ENCODE measurements around the gene HGD. TPM values are rescaled to one million over a fixed set of nuclear protein-coding genes. Genes with fewer than 3 reads are reported as not detected.

The HGD gene
- total RNA-seq, 1 experiment from 2014 or later = 0.33 TPM

GRCh38 chr3:120688121-120688520, 6.1 kb upstream of the HGD start:
- no peak overlapping the region for H3K27ac Mint-ChIP-seq
- H3K4me1 Mint-ChIP-seq = peaks cover 14 to 19% of the 10 kb centered on the region in 2 experiments
- no peak overlapping the region for H2BK15ac ChIP-seq (ENCODE audit: low read depth, low read length)
- no peak overlapping the region for H2AFZ ChIP-seq (ENCODE audit: low read length)
- H2BK20ac ChIP-seq (ENCODE audit: low read depth, low read length, poor library complexity, severe bottlenecking) = no peak overlapping the region
- no peaks in the 10 kb centered on the region for H3K79me1 ChIP-seq (ENCODE audit: insufficient read depth, low read depth, low read length, poor library complexity, severe bottlenecking)
- no peak overlapping the region for H3K9ac ChIP-seq (ENCODE audit: extremely low read depth, insufficient read length, low read length)
- H4K91ac ChIP-seq (ENCODE audit: insufficient read length, low read depth, low read length) = no peak overlapping the region
- no peaks in the 10 kb centered on the region for H3K79me2 ChIP-seq (ENCODE audit: insufficient read depth, low read length)
- no peak overlapping the region for H2BK5ac ChIP-seq (ENCODE audit: insufficient read length, low read length)
- no peak overlapping the region for H3K23ac ChIP-seq (ENCODE audit: insufficient read length, low read depth, low read length)
- no peak overlapping the region for H3K4me3 Mint-ChIP-seq
- H3K18ac ChIP-seq (ENCODE audit: insufficient read length, low read depth, low read length) = no peak overlapping the region
- H4K5ac ChIP-seq (ENCODE audit: insufficient read length, low read depth, low read length) = no peak overlapping the region
- no peak for DNase-seq
- H3K36me3 Mint-ChIP-seq (ENCODE audit: insufficient read depth in 1 of 3, low read depth in 3 of 3) = peaks cover 2 to 15% (median 12%) of the 10 kb centered on the region in 3 experiments; a peak in 5 of 7 replicates
- H2BK12ac ChIP-seq (ENCODE audit: insufficient read length, low read depth, low read length) = no peak overlapping the region
- H3K9me3 ChIP-seq (ENCODE audit: control insufficient read depth, low read depth, low read length) = no peaks in the 10 kb centered on the region
- no peak overlapping the region for H3K14ac ChIP-seq (ENCODE audit: insufficient read depth, low read length)
- no peak for TF ChIP-seq CTCF (conservative IDR thresholded peaks at IDR 0.05)
- no peak overlapping the region for H3K4me2 ChIP-seq (ENCODE audit: insufficient read depth, insufficient read length, low read length)
- no peak overlapping the region for H3T11ph ChIP-seq (ENCODE audit: low read length)
- H4K20me1 ChIP-seq (ENCODE audit: control insufficient read depth, insufficient read depth, insufficient read length) = no peaks in the 10 kb centered on the region
- no peaks in the 10 kb centered on the region for H3K27me3 ChIP-seq (ENCODE audit: insufficient read depth, low read length)
- H3K27ac ChIP-seq (ENCODE audit: insufficient read length, low read depth, low read length) = no peak overlapping the region
- no peaks in the 10 kb centered on the region for H3K23me2 ChIP-seq (ENCODE audit: insufficient read length, low read depth, low read length, poor library complexity, severe bottlenecking)
- no peak overlapping the region for H3K56ac ChIP-seq (ENCODE audit: insufficient read length, low read depth, low read length)
- H3K27me3 Mint-ChIP-seq (ENCODE audit: low read depth) = no peaks in the 10 kb centered on the region
- no peak overlapping the region for H3K4ac ChIP-seq (ENCODE audit: low read depth, low read length)
- H4K8ac ChIP-seq (replicated peaks; ENCODE audit: insufficient read length, low read depth, low read length) = no peak overlapping the region
- H2BK120ac ChIP-seq (ENCODE audit: low read depth, low read length, poor library complexity, severe bottlenecking) = no peak overlapping the region
- no peaks in the 10 kb centered on the region for H3K9me3 Mint-ChIP-seq
- peaks cover 2% of the 10 kb centered on the region; the same call in 1 of the 2 replicates for H3K4me1 ChIP-seq (ENCODE audit: insufficient read depth, low read length)
- H2AK5ac ChIP-seq (ENCODE audit: insufficient read length, low read length) = no peak overlapping the region
